ENCODE results near the gene PRR18. TPM values are rescaled to one million over a fixed set of nuclear protein-coding genes. Genes with fewer than 3 reads are reported as not detected.

PRR18 gene
- total RNA-seq, 1 experiment from 2014 or later = not detected

GRCh38 chr6:166330612-166331011 is 22.4 kb upstream of the PRR18 start:
- no TSS peak for BruUV-seq (replicated peaks)
- no peaks in the 10 kb centered on the region for H3F3A ChIP-seq (ENCODE audit: low read length, unreplicated experiment)
- H3K27me3 ChIP-seq (ENCODE audit: low read length) = no peaks in the 10 kb centered on the region
- no peak overlapping the region for H2AFZ ChIP-seq (ENCODE audit: low read length)
- H3K9me2 ChIP-seq (replicated peaks; ENCODE audit: low read length) = no peaks in the 10 kb centered on the region
- no peak overlapping the region for H3K9ac ChIP-seq (ENCODE audit: low read length)
- no peaks in the 10 kb centered on the region; the same call in 1 of the 2 replicates for H3K36me3 ChIP-seq (ENCODE audit: low read depth, low read length)
- H3K9me3 ChIP-seq (ENCODE audit: low read length) = no peaks in the 10 kb centered on the region
- no peak overlapping the region for H3K27ac ChIP-seq (ENCODE audit: low read length)
- DNase-seq (no peak), ATAC-seq (no peak)
- CTCF ChIA-PET = no interaction called here
- no peak overlapping the region for H3K4me2 ChIP-seq (ENCODE audit: low read length)
- H3K4me1 ChIP-seq (ENCODE audit: insufficient read depth, low read length) = no peaks in the 10 kb centered on the region
- no peak overlapping the region for H3K4me3 ChIP-seq (ENCODE audit: low read length)
- POLR2A ChIA-PET (ENCODE audit: unreplicated experiment) = no interaction called here
- no peaks in the 10 kb centered on the region for H4K20me1 ChIP-seq (ENCODE audit: low read length)
- no peak for TF ChIP-seq EZH2 (IDR thresholded peaks at IDR 0.05; ENCODE audit: low read length, unreplicated experiment)
- no peak for TF ChIP-seq CTCF (conservative IDR thresholded peaks at IDR 0.05; ENCODE audit: low read depth, low read length)
- no peak for TF ChIP-seq EZH2phosphoT487 (IDR thresholded peaks at IDR 0.05; ENCODE audit: borderline replicate concordance, low read length)
- H3K79me2 ChIP-seq (ENCODE audit: low read length) = peaks cover 32% of the 10 kb centered on the region
- intact Hi-C loops (cut with micrococcal nuclease) = no loop called here

- Histone ChIP-seq H3K9ac (ENCODE audit: low read length) (no peak overlapping the region), H3F3A (ENCODE audit: low read length, unreplicated experiment) (no peaks in the 10 kb centered on the region), H3K27me3 (ENCODE audit: low read length) (no peaks in the 10 kb centered on the region), H3K4me2 (ENCODE audit: low read length) (no peak overlapping the region), H3K79me2 (ENCODE audit: low read length) (0 out of 2 replicates have a peak, but pooled peaks cover 3% of the 10 kb centered on the region), H3K36me3 (ENCODE audit: low read depth, low read length) (no peaks in the 10 kb centered on the region; the same call in 1 of the 2 replicates), H3K4me1 (ENCODE audit: insufficient read depth, low read length) (no peaks in the 10 kb centered on the region), H3K9me2 (replicated peaks; ENCODE audit: low read length) (no peaks in the 10 kb centered on the region), H3K4me3 (ENCODE audit: low read length) (no peak overlapping the region), H3K9me3 (ENCODE audit: low read length) (no peaks in the 10 kb centered on the region), H3K27ac (ENCODE audit: low read length) (no peak overlapping the region), H4K20me1 (ENCODE audit: low read length) (no peaks in the 10 kb centered on the region), H2AFZ (ENCODE audit: low read length) (no peak overlapping the region)
- TF ChIP-seq CTCF (conservative IDR thresholded peaks at IDR 0.05; ENCODE audit: low read depth, low read length) (no peak), EZH2 (IDR thresholded peaks at IDR 0.05; ENCODE audit: low read length, unreplicated experiment) (no peak), EZH2phosphoT487 (IDR thresholded peaks at IDR 0.05; ENCODE audit: borderline replicate concordance, low read length) (no peak)
- ATAC-seq (no peak), DNase-seq (no peak)
- no TSS peak for BruUV-seq (replicated peaks)
- intact Hi-C loops (cut with micrococcal nuclease) = no loop called here
- POLR2A ChIA-PET (ENCODE audit: unreplicated experiment) = no interaction called here
- CTCF ChIA-PET = no interaction called here
Measured at GRCh38 chr6:166325383-166326042, 17.3 kb upstream of the PRR18 start.

- H3K79me2 ChIP-seq (ENCODE audit: low read length) = no peaks in the 10 kb centered on the region
- CTCF ChIA-PET = no interaction called here
- H3K36me3 ChIP-seq (ENCODE audit: low read depth, low read length) = peaks cover 3% of the 10 kb centered on the region; the same call in 1 of the 2 replicates
Measured at GRCh38 chr6:166323395-166323794, 15.2 kb upstream of the PRR18 start.

More at GRCh38 chr6:166323395-166323794, 15.2 kb upstream of the PRR18 start:
- H3K4me3 ChIP-seq (ENCODE audit: low read length) = no peak overlapping the region
- ATAC-seq = no peak
- H3K27me3 ChIP-seq (ENCODE audit: low read length) = no peaks in the 10 kb centered on the region
- intact Hi-C loops (cut with micrococcal nuclease) = no loop called here
- H2AFZ ChIP-seq (ENCODE audit: low read length) = no peak overlapping the region
- H3K27ac ChIP-seq (ENCODE audit: low read length) = no peak overlapping the region
- no peaks in the 10 kb centered on the region for H3F3A ChIP-seq (ENCODE audit: low read length, unreplicated experiment)
- H3K9me2 ChIP-seq (replicated peaks; ENCODE audit: low read length) = no peaks in the 10 kb centered on the region
- BruUV-seq (replicated peaks) = no TSS peak
- TF ChIP-seq EZH2phosphoT487 (IDR thresholded peaks at IDR 0.05; ENCODE audit: borderline replicate concordance, low read length) = no peak
- no peak for TF ChIP-seq CTCF (conservative IDR thresholded peaks at IDR 0.05; ENCODE audit: low read depth, low read length)
- no peak for TF ChIP-seq EZH2 (IDR thresholded peaks at IDR 0.05; ENCODE audit: low read length, unreplicated experiment)
- H4K20me1 ChIP-seq (ENCODE audit: low read length) = no peaks in the 10 kb centered on the region
- POLR2A ChIA-PET (ENCODE audit: unreplicated experiment) = no interaction called here
- H3K4me2 ChIP-seq (ENCODE audit: low read length) = no peak overlapping the region
- H3K4me1 ChIP-seq (ENCODE audit: insufficient read depth, low read length) = no peaks in the 10 kb centered on the region
- DNase-seq = no peak
- H3K9ac ChIP-seq (ENCODE audit: low read length) = no peak overlapping the region
- no peaks in the 10 kb centered on the region for H3K9me3 ChIP-seq (ENCODE audit: low read length)

All from PC-3 (cell line).